ENCODE measurements around the gene FBXO3. TPM values are rescaled to one million over a fixed set of nuclear protein-coding genes. Genes with fewer than 3 reads are reported as not detected.

Gene FBXO3
- total RNA-seq, 1 experiment from 2014 or later: 27.2 TPM

- no peaks in the 10 kb centered on the region for H3K9me2 ChIP-seq (ENCODE audit: insufficient read depth)
- no peaks in the 10 kb centered on the region for H3K9me3 ChIP-seq (ENCODE audit: control insufficient read depth in 1 of 2, insufficient read depth in 1 of 2, low read depth in 1 of 2, low read length in 2 of 2)
- H3K79me2 ChIP-seq (ENCODE audit: insufficient read depth, low read length): no peaks in the 10 kb centered on the region
- H3K27ac ChIP-seq (ENCODE audit: low read depth, low read length): no peak overlapping the region
- ATAC-seq (no peak), DNase-seq (ENCODE audit: low read depth, low spot score) (no peak)
- H4K20me1 ChIP-seq (ENCODE audit: insufficient read depth): no peaks in the 10 kb centered on the region
- CTCF ChIA-PET: interaction anchor here (1.0 kb wide), 1 partner anchor 8 kb away, joined by 4 read pairs; no protein-coding TSS in a partner anchor
- no peak for TF ChIP-seq CBX3 (IDR thresholded peaks at IDR 0.05; ENCODE audit: low read depth)
- no peak for TF ChIP-seq ELF1 (IDR thresholded peaks at IDR 0.05; ENCODE audit: borderline replicate concordance, low read depth)
- no peak for TF ChIP-seq YY1 (IDR thresholded peaks at IDR 0.05; ENCODE audit: extremely low read depth, insufficient replicate concordance, low read depth, low read length)
- no peak for TF ChIP-seq TCF7L2 (IDR thresholded peaks at IDR 0.05; ENCODE audit: borderline replicate concordance, extremely low read depth, insufficient read depth, insufficient read length)
- POLR2A ChIA-PET: no interaction called here
- intact Hi-C loops (cut with micrococcal nuclease): loop anchor here (10.0 kb wide), 1 partner anchor 655 kb away; the partner anchor contains the start of gene CSTF3
- peaks cover 15% of the 10 kb centered on the region; the same call in 1 of the 2 replicates for H3K27me3 ChIP-seq (ENCODE audit: insufficient read depth, low read length)
- no peak overlapping the region for H3K9ac ChIP-seq (ENCODE audit: low read length)
- no TSS peak for BruUV-seq (replicated peaks)
- no peak overlapping the region for H3K4me2 ChIP-seq (ENCODE audit: low read length)
- H3K4me3 ChIP-seq (replicated peaks in 1 of 2; ENCODE audit: low read depth in 1 of 2, low read length in 2 of 2): no peak overlapping the region
- no peaks in the 10 kb centered on the region for H3K4me1 ChIP-seq (ENCODE audit: control insufficient read depth in 1 of 2, insufficient read depth in 2 of 2, low read length in 2 of 2)
- no peak overlapping the region for H2AFZ ChIP-seq (ENCODE audit: low read depth, low read length, poor library complexity, severe bottlenecking)
- H3K36me3 ChIP-seq (ENCODE audit: control insufficient read depth in 1 of 2, insufficient read depth in 2 of 2, low read length in 2 of 2): no peaks in the 10 kb centered on the region
- RAD21 ChIA-PET (ENCODE audit: low non-redundant PET in 1 of 2, low total read pairs in 2 of 2, uncharacterized antibody in 2 of 2, unreplicated experiment in 2 of 2): no interaction called here
These were observed 45.1 kb upstream of the FBXO3 start for GRCh38 chr11:33819278-33820035.

GRCh38 chr11:33808228-33808828 is 34.0 kb upstream of the FBXO3 start:
- POLR2A ChIA-PET: no interaction called here
- TF ChIP-seq EZH2phosphoT487 (IDR thresholded peaks at IDR 0.05; ENCODE audit: borderline replicate concordance): no peak
- TF ChIP-seq CEBPB (IDR thresholded peaks at IDR 0.05; ENCODE audit: low read depth): no peak
- TF ChIP-seq TCF7L2 (IDR thresholded peaks at IDR 0.05; ENCODE audit: borderline replicate concordance, extremely low read depth, insufficient read depth, insufficient read length): no peak
- no peak for TF ChIP-seq ATF3 (IDR thresholded peaks at IDR 0.05)
- TF ChIP-seq ZFX (IDR thresholded peaks at IDR 0.05): no peak
- no peak for TF ChIP-seq ZBTB33 (IDR thresholded peaks at IDR 0.05; ENCODE audit: extremely low read depth, insufficient replicate concordance, low read length)
- TF ChIP-seq CBX3 (IDR thresholded peaks at IDR 0.05; ENCODE audit: low read depth): no peak; the same call in 1 of the 2 replicates
- TF ChIP-seq RAD21 (IDR thresholded peaks at IDR 0.05; ENCODE audit: low read depth): peak; percentile 88
- peak; percentile 78 to 93 (median 90); a peak in 5 of 6 replicates for TF ChIP-seq CTCF (IDR thresholded peaks at IDR 0.05 in 2 of 3, conservative IDR thresholded peaks at IDR 0.05 in 1 of 3; ENCODE audit: borderline replicate concordance in 1 of 3, insufficient read depth in 1 of 3, low read depth in 2 of 3, low read length in 2 of 3)
- intact Hi-C loops (cut with micrococcal nuclease): loop anchor here (1.0 to 10.0 kb wide), 5 partner anchors 21 to 1086 kb away; no protein-coding TSS in a partner anchor

More at GRCh38 chr11:33808228-33808828, 34.0 kb upstream of the FBXO3 start:
- H3K9ac ChIP-seq (ENCODE audit: low read length): no peak overlapping the region
- BruUV-seq (replicated peaks): no TSS peak
- H3K9me2 ChIP-seq (ENCODE audit: insufficient read depth): no peaks in the 10 kb centered on the region
- CTCF ChIA-PET: interaction anchor here (0.6 to 2.9 kb wide), 15 partner anchors 9 to 268 kb away, joined by 3 to 18 read pairs (median 5); no protein-coding TSS in a partner anchor
- no peaks in the 10 kb centered on the region for H3K9me3 ChIP-seq (ENCODE audit: control insufficient read depth in 1 of 2, insufficient read depth in 1 of 2, low read depth in 1 of 2, low read length in 2 of 2)
- RAD21 ChIA-PET (ENCODE audit: low non-redundant PET in 1 of 2, low total read pairs in 2 of 2, uncharacterized antibody in 2 of 2, unreplicated experiment in 2 of 2): interaction anchor here in 1 of 2 experiments (0.6 kb wide), 1 partner anchor 163 kb away, joined by 3 read pairs; no protein-coding TSS in a partner anchor
- no peak overlapping the region for H3K4me3 ChIP-seq (replicated peaks in 1 of 2; ENCODE audit: low read depth in 1 of 2, low read length in 2 of 2)
- H3K4me2 ChIP-seq (ENCODE audit: low read length): 0 out of 2 replicates have a peak overlapping the region, but pooled peaks have one; percentile 9
- H3K36me3 ChIP-seq (ENCODE audit: control insufficient read depth in 1 of 2, insufficient read depth in 2 of 2, low read length in 2 of 2): no peaks in the 10 kb centered on the region
- H2AFZ ChIP-seq (ENCODE audit: low read depth, low read length, poor library complexity, severe bottlenecking): peak overlapping the region; percentile 92
- no peaks in the 10 kb centered on the region for H3K79me2 ChIP-seq (ENCODE audit: insufficient read depth, low read length)
- H4K20me1 ChIP-seq (ENCODE audit: insufficient read depth): no peaks in the 10 kb centered on the region
- H3K27ac ChIP-seq (ENCODE audit: low read depth, low read length): no peak overlapping the region
- no peaks in the 10 kb centered on the region for H3K27me3 ChIP-seq (ENCODE audit: insufficient read depth, low read length)
- DNase-seq (ENCODE audit: low read depth, low spot score) (peak; percentile 75), ATAC-seq (peak; percentile 100)
- H3K4me1 ChIP-seq (ENCODE audit: control insufficient read depth in 1 of 2, insufficient read depth in 2 of 2, low read length in 2 of 2): peaks cover 0 to 6% of the 10 kb centered on the region in 2 experiments; a peak in 1 of 4 replicates
